SKM-1 (cell line): ENCODE data around the gene ZNF256.

Experiments
- DNase-seq: peaks from one replicate; lab custom pipeline; 2025; ENCODE audit not compliant: unreplicated experiment; lab: John Stamatoyannopoulos, UW

Gene ZNF256

DNA sequence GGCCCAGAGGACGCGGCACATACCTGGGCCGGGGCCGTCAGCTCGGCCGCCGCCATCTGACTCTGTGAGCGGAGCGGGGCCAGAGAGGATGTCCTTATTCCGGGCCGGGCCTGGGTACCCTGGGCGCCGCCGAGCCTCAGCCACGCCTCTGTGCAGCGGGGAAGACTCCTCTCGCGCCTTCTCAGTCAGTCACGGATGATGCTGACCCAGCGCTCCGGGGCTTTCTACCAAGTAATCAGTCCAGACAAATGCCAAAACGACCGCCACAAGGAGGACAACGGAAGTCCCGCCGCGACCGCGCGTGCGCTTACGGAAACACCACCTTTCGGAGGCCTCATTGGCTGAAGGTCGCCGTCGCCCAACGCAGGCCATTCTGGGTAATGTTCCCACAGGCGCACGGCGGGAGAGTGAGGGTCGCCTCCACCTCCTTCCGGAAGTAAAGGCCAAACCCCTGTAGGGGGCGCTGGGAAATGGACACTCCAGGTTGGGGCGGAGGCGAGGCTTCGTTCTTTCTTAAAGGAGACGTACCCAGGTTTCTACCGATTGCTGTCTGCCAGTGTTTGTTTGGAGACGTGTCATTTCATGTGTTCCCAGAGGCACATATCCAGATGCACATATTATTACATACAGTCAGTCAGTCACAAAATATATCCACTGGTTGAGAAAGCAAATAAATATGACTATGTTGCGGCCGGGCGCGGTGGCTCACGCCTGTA, at the start of gene ZNF256:
Gene ZNF256 (minus strand): TSS at position 288 of the 716 bp plus-strand sequence. CDS start 232 bp downstream, at position 56.
- no peak for DNase-seq

DNA sequence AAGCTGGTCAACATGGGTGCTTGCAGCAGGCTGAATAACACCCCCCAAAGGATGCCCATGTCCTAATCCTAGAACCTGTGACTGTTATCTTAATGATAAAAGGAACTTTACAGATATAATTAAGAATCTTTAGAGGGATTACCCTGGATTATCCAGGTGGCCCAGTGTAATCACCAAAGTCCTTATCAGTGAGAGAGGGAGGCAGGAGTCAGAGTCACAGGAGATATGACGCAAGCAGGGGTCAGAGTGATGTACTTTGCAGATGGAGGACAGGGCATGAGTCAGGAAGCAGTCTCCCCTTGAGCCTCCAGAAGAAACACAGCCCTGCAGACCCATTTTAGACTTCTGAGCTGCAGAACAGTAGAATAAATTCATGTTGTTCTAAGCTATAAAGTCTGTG, 45.3 kb upstream of the ZNF256 start:
- DNase-seq, result no peak

DNA sequence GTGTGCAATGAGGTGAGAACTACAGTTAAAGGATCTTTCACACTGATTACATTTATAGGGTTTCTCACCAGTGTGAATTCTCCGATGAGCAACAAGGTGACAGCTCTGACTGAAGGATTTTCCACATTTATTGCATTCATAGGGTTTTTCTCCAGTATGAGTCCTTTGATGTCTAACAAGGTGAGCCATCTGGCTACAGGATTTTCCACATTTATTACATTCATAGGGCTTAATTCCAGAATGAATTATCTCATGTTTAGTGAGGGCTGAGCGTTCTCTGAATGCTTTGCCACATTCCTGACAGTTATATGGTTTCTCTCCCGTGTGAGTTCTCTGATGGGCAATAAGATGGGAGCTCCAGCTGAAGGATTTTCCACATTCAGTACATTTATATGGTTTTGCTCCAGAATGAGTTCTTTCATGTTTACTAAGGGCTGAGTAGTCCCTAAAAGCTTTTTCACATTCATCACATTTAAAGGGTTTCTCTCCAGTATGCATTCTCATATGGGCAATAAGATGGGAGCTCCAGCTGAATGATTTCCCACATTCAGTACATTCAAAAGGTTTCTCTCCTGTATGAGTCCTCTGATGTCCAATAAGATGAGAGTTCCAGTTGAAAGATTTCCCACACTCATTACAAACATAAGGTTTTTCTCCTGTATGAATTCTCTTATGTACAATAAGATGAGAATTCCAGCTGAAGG, 31.2 kb upstream of the ZNF256 start:
- no peak for DNase-seq

DNA sequence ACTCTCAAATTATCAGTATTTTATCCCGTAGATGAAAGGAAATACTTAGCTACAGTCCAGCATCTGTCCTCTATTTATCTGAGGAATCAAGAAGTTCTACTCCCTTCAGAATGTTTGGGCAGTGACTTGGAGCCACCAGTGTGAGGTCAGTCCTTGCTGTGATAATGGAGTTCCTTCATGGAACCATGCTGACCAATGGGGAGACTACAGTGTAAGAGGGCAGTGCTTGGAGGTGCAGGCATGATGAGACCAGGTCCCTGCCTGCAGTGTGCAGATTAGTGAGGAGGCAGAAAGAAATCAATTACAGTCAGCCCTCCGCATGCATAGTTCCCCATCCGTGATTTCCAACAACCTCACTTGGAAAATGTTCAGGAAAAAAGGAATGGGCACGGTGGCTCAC, 26.9 kb upstream of the ZNF256 start, which contains the start of gene C19orf18:
Gene C19orf18 (minus strand): TSS at position 101 of the 400 bp plus-strand sequence. CDS start 102 bp downstream, outside the sequence.
- no peak for DNase-seq

DNA sequence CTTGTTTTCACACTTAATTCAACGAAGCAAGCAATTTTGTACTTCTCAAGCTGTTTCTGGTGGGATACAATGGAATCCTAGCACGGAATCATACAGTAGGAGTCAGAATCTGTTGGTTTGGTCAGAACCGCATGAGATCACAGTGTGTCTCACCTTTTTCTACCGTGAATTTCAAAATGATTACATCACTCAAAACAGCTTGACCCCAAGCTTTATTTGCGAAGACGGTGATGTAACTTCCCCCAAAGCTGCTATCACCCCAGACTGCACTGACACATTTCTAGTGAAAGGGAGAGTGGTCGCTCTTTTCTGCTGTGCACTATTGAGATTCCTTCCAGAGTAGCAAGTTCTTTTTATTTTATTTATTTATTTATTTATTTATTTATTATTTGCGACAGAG, 17.3 kb upstream of the ZNF256 start:
- no peak for DNase-seq

DNA sequence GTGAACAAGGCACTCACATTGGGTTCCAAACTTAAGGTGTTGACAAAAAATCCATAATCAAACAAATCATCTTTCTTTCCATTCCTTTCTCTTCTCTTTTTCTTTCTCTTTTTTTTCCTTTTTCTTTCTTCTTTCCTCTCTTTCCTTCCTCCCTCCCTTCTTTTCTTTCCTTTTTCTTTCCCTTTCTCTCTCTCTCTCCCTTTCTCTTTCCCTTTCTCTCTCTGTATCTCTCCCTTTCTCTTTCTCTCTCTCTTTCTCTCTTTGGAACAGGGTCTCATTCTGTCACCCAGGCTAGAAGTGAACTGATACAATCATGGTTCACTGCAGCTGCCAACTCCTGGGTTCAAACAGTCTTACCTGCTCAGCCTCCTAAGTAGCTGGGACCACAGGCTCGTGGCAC, 14.3 kb upstream of the ZNF256 start:
- DNase-seq, result no peak

DNA sequence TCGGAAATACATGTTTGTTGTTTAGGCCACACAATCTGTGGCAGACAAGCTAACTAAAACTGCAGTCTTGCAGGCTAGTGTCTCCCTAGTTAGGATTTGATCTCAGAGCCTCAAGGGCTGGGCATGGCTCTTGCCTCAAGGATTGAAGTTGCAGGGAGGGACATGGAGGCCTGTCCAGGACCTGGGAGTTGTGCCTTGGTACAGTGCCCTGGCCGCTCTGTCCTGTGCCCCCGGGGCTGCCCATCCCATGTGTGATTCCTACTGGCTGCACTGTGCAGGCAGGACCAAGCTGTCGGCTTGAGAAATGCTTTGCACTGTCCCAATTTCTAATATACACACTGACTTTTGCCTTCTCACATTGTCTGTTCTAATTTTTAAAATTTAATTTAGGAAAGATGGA, 7.5 kb upstream of the ZNF256 start:
- no peak for DNase-seq

DNA sequence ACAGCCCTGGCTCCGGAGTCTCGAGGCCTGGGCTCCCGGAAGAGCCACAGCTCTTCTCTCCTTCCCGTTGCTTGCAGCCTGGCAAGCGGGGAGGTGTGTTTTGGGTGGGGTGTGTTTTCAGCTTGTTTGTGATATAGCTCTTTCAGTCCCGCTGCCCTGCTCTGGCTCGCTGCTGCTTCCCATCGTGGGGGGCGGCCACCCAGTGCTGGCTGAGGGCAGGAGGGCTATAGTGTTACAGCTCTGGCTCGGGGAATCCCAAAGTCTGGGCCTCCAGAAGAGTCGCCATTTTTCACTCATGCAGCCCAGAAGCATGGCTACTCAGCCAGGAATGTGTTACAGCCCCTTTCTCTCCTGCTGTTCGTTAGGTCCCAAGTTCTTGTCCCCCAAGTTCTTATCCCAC, 2.2 kb upstream of the ZNF256 start:
- no peak for DNase-seq

DNA sequence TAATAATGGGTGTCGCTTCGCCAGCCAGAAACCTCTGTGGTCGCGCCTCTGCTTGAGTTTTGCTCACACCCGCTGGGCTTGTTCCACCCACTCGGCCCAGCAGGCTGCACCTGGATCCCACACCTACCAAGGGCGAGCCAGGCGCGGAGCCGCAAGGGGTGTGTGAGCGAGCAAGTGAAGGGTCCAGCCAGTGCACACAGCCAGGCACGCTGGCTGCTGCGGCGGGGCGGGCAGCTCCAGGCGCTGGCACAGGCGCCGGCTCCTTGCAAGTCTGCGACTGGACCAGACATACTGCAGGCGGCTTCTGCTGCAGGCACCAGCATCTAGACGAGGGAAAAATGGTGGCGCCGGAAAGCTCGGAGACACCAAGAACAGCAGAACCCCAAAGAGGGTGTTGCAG, 1.8 kb upstream of the ZNF256 start:
- no peak for DNase-seq

DNA sequence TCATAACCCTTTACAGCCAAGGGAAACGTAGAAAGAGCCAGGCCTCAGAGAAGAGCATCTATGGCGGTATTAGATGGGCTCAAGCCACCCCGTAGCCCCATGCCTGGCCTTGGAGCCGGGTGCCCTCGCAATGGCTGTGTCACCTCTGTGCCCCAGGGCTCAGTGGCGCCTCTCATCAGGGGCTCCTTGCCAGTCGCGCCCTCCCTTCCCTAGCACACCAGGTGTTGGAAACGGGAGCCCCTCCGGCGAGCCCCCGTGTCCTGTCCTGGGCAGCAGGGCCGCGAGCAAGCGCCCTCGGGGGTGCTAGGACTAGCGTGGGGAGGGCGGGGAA, 453 bp downstream of the ZNF256 start:
- no peak for DNase-seq

DNA sequence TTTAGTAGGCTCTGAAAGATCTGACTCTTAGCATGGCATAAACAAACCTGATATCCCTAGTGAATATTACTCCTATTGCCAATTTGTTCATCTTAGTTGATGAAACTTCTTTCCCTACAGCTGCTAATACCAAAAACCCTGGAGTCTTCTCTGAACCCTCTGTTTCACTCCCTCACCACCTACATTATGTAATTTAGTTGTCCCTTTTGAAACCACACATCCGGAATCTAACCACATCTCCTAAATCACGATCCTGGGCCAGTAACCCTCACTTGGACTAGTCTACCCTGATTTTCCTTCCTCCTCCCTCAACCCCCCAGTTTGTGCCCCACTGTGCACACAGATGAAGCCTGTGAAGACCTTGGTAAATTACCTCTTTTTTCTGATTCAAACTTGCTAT, 1.2 kb downstream of the ZNF256 start:
- no peak for DNase-seq

DNA sequence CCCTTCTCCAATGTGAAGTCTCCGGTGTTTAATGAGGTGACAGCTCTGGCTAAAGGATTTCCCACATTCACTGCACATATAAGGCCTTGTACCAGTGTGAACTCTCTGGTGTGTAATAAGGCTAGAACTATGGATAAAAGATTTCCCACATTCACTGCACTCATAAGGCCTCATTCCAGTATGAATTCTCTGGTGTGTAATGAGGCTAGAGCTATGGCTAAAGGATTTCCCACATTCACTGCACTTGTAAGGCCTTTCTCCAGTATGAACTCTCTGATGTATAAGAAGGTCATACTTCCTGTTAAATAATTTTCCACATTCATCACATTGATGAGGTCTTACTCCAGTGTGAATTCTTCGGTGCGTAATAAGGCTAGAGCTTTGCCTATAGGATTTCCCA, 5.9 kb downstream of the ZNF256 start:
- no peak for DNase-seq

DNA sequence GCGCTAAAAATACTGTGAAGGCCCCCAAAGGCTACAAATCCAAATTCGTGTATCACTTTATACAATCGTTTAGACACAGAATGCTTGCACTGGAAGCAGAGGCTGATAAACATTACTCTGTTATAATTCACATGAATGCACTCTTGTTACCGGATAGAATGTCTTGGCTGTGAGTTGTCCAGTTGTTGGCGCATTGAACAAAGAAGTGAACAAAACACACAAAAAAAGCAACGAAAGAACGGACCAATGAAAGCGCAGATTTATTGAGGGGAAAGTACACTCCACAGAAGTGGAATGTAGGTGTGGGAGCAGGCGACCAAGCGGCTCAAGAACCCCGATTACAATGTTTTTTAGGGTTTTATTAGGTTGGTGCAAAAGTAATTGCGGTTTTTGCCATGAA, 11.8 kb downstream of the ZNF256 start:
- DNase-seq, result no peak

DNA sequence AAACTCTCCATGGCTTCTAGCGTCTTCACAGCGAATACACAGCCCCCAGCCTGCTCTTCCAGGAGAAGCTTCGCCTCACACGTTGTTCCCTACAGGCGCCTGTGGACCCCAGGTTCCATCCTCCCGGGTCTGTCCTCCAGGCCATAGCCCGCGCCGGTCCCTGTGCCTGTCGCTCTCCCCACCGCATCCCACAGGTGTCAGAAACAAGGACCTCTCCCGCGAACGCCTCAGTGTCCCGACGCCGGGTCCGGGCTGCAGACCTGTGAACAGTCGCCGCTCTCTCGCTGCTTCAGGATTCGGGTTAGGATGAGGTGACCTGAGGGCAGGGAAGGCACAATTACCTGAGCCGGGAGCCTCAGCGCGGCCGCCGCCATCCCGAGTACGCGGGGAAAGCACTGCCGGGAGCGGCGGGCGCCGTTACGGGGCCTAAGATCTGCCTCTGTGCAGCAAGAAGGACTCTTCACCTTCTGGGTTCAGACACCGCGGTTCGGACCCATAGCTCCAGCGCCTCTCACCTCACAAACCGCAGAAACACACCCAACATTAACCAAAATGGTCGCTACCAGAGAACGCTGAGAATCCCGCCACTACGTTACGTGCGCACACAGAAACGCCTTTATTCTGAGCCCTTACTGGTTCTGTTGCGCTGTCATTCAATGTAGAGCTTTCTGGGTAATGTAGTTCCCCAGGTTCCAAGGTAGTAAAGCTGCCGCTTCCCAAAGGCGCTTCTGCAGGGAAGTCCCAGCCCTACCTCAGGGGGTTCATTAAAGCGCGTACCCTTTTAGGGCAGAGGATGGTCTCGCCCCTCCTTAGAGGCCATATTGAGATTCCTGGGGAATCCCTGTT, 12.5 kb downstream of the ZNF256 start, which contains the start of gene ZNF418:
Gene ZNF418 (minus strand): TSS at position 583 of the 846 bp plus-strand sequence. CDS start 1,580 bp downstream, outside the sequence.
- DNase-seq, result no peak

DNA sequence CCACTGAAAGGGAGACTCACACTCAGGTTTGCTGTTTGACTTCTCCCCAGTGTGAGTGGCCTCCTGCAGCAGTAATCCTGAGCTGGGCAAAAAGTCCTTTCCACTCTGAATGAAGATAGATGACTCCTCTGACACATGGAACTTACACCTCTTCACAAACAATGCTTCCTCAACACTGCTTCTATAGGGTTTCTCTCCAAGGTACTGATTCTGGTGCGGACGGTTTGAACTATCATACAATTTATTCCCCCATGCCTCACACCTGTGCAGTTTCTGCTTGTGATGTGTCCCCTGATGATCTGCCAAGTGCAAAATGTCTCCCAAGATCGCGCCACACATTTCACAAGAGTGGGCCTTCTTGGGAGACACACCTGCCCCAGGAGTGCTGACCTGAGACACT, 19.9 kb downstream of the ZNF256 start:
- no peak for DNase-seq

DNA sequence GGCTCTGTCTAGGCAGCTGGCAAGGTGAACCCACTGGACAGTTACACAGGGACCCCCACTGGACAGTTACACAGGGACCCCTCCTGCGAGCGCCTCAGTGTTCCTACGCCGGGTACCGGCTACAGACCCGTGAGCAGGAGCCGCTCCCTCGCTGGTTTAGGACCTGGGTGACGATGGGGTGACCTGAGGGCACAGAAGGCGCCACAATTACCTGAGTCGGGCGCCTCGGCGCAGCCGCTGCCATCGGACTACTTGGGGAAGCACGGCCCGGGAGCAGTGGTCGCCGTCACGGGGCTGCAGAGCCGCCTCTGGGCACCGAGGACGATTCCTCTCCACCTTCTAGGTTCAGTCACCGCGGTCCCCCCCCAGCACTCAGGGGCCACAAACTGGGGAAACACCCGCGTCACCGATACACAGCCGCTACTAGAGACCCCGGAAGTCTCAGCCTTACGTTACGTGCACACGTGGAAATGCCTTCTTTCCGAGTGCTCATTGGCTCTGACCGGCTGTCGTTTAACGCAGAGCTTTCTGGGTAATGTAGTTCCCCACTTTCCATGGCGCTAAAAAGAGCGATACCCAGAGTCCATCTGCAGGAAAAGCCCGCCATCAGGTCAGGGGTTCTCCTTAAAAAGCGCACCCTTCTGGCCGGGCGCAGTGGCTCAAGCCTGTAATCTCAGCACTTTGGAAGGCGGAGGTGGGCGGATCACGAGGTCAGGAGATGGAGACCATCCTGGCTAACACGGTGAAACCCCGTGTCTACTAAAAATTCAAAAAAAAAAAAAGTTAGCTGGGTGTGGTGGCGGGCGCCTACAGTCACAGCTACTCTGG, 31.1 kb downstream of the ZNF256 start, which contains the start of gene ZNF417:
Gene ZNF417 (minus strand): TSS at position 425 of the 828 bp plus-strand sequence. CDS start 181 bp downstream, at position 244.
- peak; percentile 71 for DNase-seq

DNA sequence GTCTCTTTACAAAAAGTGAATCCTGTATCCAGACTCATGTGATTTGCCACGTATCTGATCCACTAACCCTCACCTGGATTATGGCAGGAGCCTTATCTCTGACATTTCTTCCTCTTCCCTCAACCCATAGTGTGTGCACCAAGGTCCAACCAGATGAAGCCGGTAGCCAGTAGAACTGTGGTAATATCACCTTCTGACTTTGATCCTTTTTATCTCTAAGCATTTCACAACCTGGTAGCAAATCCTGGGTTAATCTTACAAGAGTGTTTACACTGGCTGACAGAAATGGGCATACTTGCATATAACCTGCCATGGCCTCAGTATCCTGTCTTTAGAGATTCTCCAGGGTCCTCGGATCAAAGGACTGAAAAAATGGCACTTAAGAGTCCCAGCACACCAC, 33.0 kb downstream of the ZNF256 start:
- no peak for DNase-seq

DNA sequence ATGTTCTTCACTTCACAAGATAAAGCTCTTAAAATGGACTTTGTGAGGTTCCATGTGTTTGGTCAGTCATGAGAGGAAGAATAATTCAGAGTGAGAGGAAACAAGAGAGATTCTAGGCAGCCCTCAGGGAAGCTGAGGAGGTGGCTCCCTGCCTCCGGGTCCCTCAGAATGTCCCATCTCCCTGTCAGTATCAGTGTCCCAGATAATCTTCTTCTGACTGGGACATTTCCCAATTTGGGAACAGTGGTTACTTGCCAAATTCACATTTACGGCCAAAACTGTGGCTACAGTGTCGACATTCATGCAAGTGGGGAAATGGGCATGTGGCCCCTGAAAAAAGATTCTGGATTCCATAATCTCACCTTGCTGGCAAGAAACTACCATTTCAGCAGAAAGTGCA, 40.1 kb downstream of the ZNF256 start:
- DNase-seq, result no peak

DNA sequence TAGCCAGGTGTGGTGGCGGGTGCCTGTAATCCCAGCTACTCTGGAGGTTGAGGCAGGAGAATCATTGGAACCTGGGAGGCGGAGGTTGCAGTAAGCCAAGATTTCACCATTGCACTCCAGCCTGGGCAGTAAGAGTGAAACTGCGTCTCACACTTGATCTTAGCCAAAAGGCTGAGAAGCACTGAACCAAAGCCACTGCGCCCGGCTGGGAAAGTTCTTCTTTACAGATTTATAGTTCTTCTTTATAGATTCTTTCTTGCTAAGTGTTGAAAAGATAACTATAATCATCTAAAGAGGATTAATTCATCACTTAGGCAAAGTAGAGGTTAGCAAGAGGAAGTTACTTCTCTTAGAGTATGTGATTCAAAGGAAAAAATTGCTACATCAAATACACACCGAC, 42.2 kb downstream of the ZNF256 start:
- no peak for DNase-seq

DNA sequence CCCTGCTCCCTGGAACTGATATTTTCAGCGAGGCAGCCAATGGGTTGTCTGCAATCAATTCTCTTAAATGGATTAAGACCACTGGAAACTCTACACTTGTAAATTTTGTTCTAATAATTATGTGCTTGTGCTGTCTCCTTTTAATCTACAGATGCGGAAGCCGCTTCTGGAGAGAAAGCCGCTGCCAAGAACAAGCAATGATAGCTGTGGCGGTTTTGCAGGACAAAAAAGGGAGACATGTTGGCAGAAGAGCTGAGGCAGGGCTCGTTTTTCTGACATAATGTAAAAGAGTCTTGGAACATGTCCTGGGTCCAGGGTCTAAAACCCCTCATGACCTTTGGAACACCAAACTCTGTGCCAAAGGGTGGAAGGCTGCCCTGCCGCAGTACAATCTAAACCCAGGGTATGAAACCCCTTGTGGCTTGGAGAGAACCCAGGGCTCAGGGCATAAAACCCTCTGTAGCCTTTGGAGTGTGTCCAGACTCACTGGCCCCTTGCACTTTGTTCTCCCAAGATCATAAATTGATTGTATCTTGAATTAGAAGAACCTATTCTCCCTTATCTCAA, 43.8 kb downstream of the ZNF256 start:
- no peak for DNase-seq
